GM19043 (cell line): ENCODE data around the gene TMEM63A.
A peak's percentile ranks its signal among the peaks of the same experiment; 100 is the strongest.

Source experiments
- ATAC-seq: cut with Tn5 transposase; IDR thresholded peaks from one replicate; pipeline ENCODE4 v1.9.1; 2021; ENCODE audit warnings: low read depth; ENCODE audit not compliant: unreplicated experiment

Gene TMEM63A

DNA sequence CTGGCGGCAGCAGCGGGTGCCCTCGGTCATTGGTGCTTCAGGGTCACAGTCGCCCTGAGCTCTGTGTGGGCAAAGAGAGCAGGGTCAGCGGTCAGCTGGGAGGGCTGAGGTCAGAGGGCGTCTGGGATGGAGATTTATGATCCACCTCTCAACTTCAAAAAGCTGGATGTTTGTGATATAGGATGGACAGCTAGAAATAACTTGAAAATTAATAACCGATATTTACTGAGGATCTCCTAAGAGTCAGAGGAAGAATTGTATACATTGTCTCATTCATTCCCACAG is 4.8 kb upstream of the TMEM63A start:
- no peak for ATAC-seq

DNA sequence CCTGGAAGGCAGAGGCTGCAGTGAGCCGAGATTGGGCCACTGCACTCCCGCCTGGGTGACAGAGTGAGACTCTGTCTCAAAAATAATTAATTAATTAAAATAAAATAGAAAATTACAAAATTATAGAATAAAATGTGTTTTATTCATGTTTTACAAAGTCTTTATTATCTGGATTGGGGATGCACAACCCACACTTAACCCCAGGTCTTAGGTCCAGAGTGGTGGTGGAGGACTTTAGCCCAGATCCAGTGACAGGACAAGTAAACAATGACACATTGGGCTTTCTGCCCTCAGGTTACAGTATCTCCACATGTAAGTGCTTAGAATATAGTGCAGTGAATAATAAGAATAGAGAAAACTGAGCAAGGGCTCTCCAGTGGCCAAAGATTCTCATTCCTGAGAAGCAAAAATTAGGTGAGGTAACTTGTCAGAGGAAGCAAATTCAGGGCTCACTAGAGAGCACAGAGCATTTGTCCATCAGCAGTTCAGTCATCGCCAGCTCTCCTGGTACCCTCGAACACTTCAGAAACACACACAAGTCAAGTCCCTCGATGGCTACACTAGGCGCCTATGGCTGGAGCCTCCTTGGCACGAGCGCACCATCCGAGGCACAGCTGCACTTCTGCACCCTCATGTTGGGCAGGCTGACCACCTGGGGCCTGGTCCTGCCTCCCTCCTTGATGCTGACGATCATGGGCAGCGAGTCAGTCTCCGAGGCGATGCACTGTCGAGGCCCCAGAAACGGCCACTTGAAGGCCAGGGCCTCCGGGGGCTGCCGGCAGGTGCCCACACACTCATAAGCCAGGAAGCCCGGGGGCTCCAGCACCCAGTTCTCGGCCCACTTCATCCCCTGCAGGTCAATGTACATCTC is 4.2 kb upstream of the TMEM63A start:
- ATAC-seq, result no peak

DNA sequence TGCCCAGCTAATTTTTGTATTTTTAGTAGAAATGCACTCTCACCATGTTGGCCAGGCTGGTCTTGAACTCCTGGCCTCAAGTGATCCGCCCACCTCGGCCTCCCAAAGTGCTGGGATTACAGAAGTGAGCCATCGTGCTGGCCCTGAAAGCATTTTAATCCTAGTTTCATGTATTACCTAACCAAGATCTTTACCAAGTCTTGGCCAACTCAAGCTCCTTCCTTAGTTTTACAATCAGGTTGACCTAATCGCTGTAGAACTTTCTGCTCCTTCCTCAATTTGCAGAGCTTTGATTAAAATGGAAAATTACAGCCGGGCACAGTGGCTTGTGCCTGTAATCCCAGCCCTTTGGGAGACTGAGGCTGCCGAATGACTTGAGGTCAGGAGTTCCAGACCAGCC is 3.2 kb upstream of the TMEM63A start:
- no peak for ATAC-seq

DNA sequence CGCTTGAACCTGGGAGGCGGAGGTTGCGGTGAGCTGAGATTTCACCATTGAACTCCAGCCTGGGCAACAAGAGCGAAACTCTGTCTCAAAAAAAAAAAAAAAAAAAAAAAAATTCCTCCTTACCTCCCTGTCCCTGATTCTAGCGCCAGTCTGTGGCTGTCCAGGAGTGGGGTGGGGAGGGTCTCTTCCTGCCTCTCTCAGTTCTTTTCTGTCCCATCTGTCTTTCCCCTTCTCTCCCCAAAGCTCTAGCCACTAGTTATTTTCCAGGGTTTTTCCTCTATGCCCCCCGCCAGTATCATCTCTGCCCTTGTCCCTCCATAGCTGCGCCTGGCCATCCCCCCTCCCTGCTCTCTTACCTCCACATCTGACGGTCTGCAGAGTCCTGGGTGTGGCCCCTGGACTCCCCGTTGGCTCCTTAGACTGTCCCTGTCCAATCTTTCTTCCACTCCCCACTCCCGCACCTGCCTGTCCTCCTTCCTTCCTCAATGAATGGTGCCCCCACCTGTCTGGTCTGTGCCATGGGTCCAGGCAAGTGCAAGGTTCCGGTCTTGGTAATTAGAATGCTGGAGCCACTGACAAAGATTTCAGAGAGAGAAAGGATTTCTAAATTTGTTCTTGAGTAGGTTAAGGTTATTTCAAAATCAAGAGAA is 1.6 kb upstream of the TMEM63A start:
- ATAC-seq, result no peak

DNA sequence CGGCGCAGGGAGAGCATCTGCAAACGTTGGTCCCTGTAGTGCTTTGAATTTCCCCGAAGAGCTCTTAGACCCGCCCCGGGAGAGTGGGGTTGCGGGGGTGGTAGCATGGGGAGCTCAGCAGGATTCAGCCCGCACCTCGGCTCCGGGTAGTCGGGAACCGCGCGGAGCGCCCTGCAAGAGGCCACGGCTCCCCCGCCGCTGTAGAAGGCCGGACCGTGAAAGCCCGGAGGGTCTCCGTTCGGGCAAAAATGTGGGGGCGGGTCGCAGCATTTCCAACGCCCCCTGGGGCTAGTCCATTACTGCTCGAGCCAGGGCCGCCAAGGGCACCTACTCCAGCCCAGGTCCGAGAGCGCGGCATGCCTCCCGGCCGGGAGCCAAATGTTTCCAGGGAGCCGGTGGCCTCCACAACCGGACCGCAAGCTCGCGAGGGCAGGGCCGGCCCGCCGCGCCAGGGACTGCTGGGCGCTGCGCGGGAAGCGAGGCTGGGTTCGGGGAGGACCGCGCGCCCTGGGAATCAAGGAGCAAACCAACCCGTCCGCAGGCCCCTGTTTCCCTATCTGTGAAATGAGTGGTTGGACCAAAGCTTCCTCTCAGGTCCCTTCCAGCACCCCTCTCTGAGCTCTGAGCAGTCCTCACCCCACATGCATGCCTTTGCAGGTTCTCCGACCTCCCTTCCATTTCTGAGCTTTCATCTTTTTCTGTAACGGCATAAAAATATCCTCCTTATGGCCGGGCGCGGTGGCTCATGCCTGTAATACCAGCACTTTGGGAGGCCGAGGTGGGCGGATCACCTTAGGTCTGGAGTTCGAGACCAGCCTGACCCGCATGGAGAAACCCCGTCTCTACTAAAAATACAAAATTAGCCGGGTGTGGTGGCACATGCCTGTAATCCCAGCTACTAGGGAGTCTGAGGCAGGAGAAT is 775 bp upstream of the TMEM63A start:
- ATAC-seq, result peak; percentile 23

GRCh38 chr1:225881081-225881958 is 860 bp downstream of the TMEM63A start:
- ATAC-seq, result no peak

GRCh38 chr1:225880636-225881035 is 1.5 kb downstream of the TMEM63A start:
- ATAC-seq, result no peak

GRCh38 chr1:225880222-225880588 is 2.0 kb downstream of the TMEM63A start:
- no peak for ATAC-seq

- ATAC-seq, result no peak
These were observed 2.5 kb downstream of the TMEM63A start for GRCh38 chr1:225879521-225880221.

DNA sequence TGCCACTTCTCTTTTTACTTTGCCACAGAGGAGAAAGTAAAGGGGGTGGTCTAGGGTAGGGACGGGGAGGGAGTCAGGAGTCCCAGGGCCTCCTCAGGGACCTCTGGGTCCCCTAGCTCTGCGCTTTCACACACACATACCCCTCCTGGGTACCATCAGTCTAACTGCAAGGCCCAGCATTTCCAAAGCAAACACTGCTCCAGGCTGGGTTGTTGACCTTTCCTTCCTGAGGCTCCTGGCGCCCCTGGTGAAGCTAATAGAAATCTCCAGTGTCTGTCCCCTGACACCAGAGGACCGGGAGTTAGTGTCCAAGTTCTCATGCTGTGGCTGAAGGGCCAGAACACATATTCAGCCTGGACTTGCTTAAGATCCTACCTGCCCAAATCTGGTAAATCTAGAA is 3.9 kb downstream of the TMEM63A start:
- ATAC-seq, result no peak

DNA sequence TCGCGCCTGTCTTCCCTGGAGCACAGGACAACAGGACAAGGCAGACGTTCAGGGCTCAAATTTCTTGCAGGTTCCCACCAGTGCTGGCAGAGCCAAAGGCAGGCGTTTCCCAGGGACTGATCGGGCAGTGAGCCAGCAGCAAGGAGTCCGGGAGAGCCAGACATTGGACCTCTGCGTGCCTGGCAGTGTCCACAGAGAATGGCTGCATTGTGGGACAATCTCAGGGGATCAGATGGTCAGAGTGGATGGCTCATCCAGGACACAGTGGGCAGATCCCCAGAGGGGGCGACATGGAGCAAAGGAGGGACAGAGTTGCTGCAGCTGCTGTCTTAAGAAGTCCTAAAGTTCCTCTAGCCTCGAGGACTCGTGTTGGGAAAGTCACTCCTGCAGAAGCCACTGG is 4.6 kb downstream of the TMEM63A start:
- no peak for ATAC-seq

DNA sequence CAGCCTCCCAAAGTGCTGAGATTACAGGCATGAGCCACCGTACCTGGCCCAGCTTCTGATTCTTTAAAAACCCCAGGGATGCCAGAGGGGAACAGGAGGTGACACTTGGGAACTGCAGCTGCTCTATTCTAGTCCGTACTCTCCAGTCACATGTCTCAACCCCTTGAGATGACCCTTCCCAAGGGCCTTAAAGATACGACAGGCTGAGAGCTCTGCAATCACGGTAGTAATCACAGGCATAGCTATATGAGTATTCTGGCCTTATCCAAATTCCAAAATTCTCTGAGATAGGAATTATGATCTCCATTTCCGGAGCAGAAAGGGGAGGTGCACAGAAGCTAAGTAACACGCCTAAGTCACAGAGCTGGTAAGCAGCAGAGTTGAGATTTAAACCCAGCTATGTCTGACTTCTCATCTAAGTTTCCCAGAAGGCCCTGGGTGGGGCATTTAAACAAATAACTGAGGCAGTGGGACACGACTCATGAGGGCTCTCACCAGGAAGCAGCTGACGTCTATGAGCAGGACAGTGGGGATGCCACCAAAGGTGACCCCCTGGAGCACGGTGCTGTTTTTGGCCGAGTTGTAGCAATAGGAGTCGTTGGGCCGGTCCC is 5.2 kb downstream of the TMEM63A start:
- ATAC-seq, result no peak

- ATAC-seq, result no peak
These were observed 7.0 kb downstream of the TMEM63A start for GRCh38 chr1:225875044-225875815.

DNA sequence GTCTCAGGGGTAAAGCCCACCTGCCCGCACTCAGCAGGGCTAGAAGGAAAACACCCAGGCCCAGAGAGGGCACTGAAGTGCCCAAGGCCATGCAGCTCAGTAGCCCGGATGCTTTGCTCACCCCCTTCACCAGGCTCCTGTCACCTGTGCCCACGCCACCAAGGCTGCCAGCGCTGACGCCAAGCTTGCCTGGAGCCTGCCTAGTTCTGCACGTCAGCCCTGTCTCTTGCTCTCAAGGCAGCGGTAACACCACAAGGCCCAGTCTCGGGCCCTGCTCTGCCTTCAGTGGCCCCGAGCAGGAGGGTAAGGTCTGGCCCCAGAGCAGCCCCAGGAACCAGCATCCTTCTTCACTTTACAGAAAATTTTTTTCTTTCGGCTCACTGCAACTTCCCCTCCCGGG is 7.7 kb downstream of the TMEM63A start:
- ATAC-seq, result no peak

DNA sequence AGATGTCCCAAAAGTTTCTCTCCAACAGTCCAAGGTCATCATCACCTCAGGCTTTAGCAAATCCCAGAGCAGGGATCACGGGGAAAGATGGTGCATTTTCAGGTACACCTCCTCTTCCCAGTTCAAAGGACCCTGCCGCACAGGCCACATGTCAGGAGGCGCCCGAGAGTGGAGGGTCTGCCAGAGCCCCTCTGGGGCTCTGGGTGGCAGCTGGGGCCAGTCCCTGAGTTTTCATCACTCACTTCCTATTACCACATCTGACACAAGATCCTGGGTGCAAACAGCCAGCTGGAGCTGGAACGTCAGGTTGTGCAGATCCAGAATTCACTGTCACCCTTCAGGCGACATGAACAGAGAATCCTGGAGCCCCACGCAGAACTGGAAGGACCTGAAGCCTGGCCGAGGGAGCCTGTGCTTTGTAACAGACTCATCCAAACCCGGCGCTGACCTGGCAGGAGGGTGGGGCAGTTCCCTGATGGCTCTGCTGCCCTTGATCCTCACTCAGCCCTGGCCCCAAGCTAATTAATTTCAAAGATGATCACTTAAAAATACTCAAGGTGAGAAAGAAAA is 8.8 kb downstream of the TMEM63A start:
- no peak for ATAC-seq

GRCh38 chr1:225872075-225872430 is 10.1 kb downstream of the TMEM63A start:
- ATAC-seq, result no peak

GRCh38 chr1:225871359-225872074 is 10.7 kb downstream of the TMEM63A start:
- ATAC-seq, result no peak

DNA sequence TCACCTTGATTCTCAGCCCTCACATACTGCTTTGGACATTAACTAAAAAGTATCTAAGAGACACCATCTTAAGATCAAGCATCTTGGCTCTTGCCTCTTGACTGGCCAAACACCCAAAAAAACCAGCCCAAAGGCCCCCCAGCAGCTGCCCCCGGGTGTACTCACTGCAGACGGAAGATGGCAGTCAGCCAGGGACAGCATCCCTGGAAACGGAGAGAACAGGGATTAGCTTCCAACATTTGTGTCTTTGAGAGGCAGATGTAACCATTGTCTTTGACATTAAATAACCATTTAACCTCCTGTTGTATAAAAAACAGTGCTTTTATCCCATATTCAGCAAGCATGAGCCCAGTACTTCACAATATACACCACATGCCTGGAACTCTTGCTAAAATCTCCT is 11.3 kb downstream of the TMEM63A start:
- no peak for ATAC-seq
